GM19372 (cell line): ENCODE measurements around the gene PAGR1.

Experiments
- ATAC-seq: cut with Tn5 transposase; IDR thresholded peaks from one replicate; pipeline ENCODE4 v1.9.1; 2021; ENCODE audit warnings: mild to moderate bottlenecking, low read depth, moderate library complexity; ENCODE audit not compliant: unreplicated experiment

PAGR1 gene

GRCh38 chr16:29834079-29834478, 18.1 kb downstream of the PAGR1 start:
- no peak for ATAC-seq

GRCh38 chr16:29835926-29836325, 20.0 kb downstream of the PAGR1 start:
- no peak for ATAC-seq

- no peak for ATAC-seq
Measured at GRCh38 chr16:29836623-29837022, 20.7 kb downstream of the PAGR1 start.

- ATAC-seq, result no peak
Measured at GRCh38 chr16:29837841-29838240, 21.9 kb downstream of the PAGR1 start.

GRCh38 chr16:29839822-29840221, 23.9 kb downstream of the PAGR1 start:
- no peak for ATAC-seq

GRCh38 chr16:29840240-29840639, 24.3 kb downstream of the PAGR1 start:
- no peak for ATAC-seq

- ATAC-seq, result no peak
Measured at GRCh38 chr16:29841631-29842030, 25.7 kb downstream of the PAGR1 start.

- no peak for ATAC-seq
Measured at GRCh38 chr16:29842732-29843346, 26.9 kb downstream of the PAGR1 start.

GRCh38 chr16:29843931-29844330, 28.0 kb downstream of the PAGR1 start:
- no peak for ATAC-seq

GRCh38 chr16:29844575-29845331, 28.8 kb downstream of the PAGR1 start:
- ATAC-seq, result no peak

GRCh38 chr16:29845656-29846055, 29.7 kb downstream of the PAGR1 start:
- ATAC-seq, result no peak

GRCh38 chr16:29848420-29849297, 32.7 kb downstream of the PAGR1 start:
- ATAC-seq, result no peak

GRCh38 chr16:29849505-29849904, 33.6 kb downstream of the PAGR1 start:
- ATAC-seq, result no peak

- no peak for ATAC-seq
Measured at GRCh38 chr16:29850998-29851397, 35.0 kb downstream of the PAGR1 start.

GRCh38 chr16:29852654-29853053, 36.7 kb downstream of the PAGR1 start:
- ATAC-seq, result no peak

GRCh38 chr16:29854520-29855100, 38.7 kb downstream of the PAGR1 start:
- ATAC-seq, result no peak

- ATAC-seq, result no peak
Measured at GRCh38 chr16:29857133-29857760, 41.3 kb downstream of the PAGR1 start.

GRCh38 chr16:29858149-29858849, 42.3 kb downstream of the PAGR1 start:
- no peak for ATAC-seq

- no peak for ATAC-seq
Measured at GRCh38 chr16:29858974-29859373, 43.0 kb downstream of the PAGR1 start.

- no peak for ATAC-seq
Measured at GRCh38 chr16:29860218-29860617, 44.3 kb downstream of the PAGR1 start.
